ENCODE measurements around the gene IGSF9B.

- TF ChIP-seq CTCF (IDR thresholded peaks at IDR 0.05; ENCODE audit: insufficient read depth, low read depth, low read length) (no peak), EZH2 (IDR thresholded peaks at IDR 0.05; ENCODE audit: insufficient read depth, low read length) (no peak)
These were observed 30.1 kb downstream of the IGSF9B start for GRCh38 chr11:133926466-133927246.
